ENCODE results near the gene LCN6. TPM values are rescaled to one million over a fixed set of nuclear protein-coding genes. Genes with fewer than 3 reads are reported as not detected.

Gene LCN6
- total and polyA plus RNA-seq, 9 of the 15 experiments (the other 6 are each of a cell fraction or from before 2014, with no cell fraction given): 0.10 to 0.45 (median 0.37) TPM; not detected in 5

- TF ChIP-seq, protein P1, sequence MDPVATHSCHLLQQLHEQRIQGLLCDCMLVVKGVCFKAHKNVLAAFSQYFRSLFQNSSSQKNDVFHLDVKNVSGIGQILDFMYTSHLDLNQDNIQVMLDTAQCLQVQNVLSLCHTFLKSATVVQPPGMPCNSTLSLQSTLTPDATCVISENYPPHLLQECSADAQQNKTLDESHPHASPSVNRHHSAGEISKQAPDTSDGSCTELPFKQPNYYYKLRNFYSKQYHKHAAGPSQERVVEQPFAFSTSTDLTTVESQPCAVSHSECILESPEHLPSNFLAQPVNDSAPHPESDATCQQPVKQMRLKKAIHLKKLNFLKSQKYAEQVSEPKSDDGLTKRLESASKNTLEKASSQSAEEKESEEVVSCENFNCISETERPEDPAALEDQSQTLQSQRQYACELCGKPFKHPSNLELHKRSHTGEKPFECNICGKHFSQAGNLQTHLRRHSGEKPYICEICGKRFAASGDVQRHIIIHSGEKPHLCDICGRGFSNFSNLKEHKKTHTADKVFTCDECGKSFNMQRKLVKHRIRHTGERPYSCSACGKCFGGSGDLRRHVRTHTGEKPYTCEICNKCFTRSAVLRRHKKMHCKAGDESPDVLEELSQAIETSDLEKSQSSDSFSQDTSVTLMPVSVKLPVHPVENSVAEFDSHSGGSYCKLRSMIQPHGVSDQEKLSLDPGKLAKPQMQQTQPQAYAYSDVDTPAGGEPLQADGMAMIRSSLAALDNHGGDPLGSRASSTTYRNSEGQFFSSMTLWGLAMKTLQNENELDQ (CRISPR knock-in tag; IDR thresholded peaks at IDR 0.05; ENCODE audit: borderline replicate concordance): no peak
- no peak for TF ChIP-seq POLR2B (IDR thresholded peaks at IDR 0.05; ENCODE audit: low read depth, partially characterized antibody)
- no peak for TF ChIP-seq HMG20B (CRISPR knock-in tag; IDR thresholded peaks at IDR 0.05)
- TF ChIP-seq NR2C2 (CRISPR knock-in tag; IDR thresholded peaks at IDR 0.05): no peak
- TF ChIP-seq NR2C2 (tag; IDR thresholded peaks at IDR 0.05): no peak
- TF ChIP-seq CC2D1A (IDR thresholded peaks at IDR 0.05): no peak
- TF ChIP-seq NFYB (IDR thresholded peaks at IDR 0.05; ENCODE audit: extremely low read depth, insufficient read length): no peak
Observed at GRCh38 chr9:136722969-136723356, 25.4 kb downstream of the LCN6 start (continued).

DNA sequence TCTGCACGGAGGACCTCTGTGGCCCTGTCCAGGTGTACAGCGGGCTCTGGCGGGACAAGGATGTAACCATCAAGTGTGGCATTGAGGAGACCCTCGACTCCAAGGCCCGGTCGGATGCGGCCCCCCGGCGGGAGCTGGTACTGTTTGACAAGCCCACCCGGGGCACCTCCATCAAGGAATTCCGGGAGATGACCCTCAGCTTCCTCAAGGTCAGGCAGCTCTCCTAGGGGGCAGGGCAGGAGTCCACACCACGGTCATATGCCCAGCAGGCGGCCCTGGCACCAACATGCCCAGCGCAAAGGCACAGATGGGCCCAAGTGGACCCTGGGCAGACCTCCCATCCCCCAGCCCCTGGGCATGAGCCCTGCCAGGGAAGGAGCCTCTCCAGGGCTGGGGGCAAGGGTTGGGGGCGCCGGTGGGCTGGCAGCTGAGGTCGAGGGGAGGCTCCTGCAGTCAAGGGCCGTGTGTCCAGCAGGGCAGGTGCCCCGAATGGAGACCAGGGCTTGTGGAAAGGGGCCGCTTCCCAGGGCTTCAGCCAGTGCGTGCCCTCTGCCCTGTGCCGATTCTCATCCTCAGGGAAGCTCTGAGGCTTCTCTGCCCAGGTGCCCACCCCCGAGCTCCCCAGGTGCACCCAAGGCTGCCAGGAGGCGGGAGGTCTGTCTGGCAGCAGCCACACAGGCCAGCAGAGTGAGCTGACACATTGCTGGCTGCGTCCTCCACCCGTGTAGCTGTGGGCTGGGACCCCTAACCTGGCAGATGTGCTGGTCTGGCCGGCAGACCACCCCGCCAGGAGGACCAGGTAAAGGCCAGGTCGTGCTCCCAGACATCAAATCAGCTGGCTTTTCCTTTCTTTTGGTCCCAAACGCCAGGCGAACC is 26.0 kb downstream of the LCN6 start:
- peaks cover 15 to 87% of the 10 kb centered on the region in 2 experiments; a peak in 4 of 5 replicates for H3K4me1 ChIP-seq (replicated peaks in 1 of 2; ENCODE audit: control insufficient read depth in 2 of 2, insufficient read depth in 2 of 2, low read length in 2 of 2)
- no peaks in the 10 kb centered on the region for H3K9me3 ChIP-seq (replicated peaks; ENCODE audit: control insufficient read depth, insufficient read depth, low read depth, low read length)
- CTCF ChIA-PET (ENCODE audit: low intra/inter-chr PET ratio): no interaction called here
- in situ Hi-C loops (cut with MboI) (no loop called here), intact Hi-C loops (cut with micrococcal nuclease) (no loop called here)
- no peak for DNase-seq (ENCODE audit: extremely low read depth in 1 of 4, low spot score in 3 of 4)
- no peak overlapping the region for H3K27ac ChIP-seq (ENCODE audit: extremely low read depth, low read depth, low read length)
- H3K79me2 ChIP-seq (ENCODE audit: control insufficient read depth, insufficient read depth, low read length): peaks cover 39% of the 10 kb centered on the region
- no peak overlapping the region for H3K4me2 ChIP-seq (ENCODE audit: insufficient read depth, low read length)
- POLR2A ChIA-PET: interaction anchor here (0.6 to 1.7 kb wide), 4 partner anchors 9 to 51 kb away, joined by 3 to 9 read pairs (median 4); no protein-coding TSS in a partner anchor
- peak overlapping the region in 1 of 2 experiments; percentile 82; a peak in 2 of 4 replicates for H3K9ac ChIP-seq (ENCODE audit: insufficient read depth in 1 of 2, low read depth in 2 of 2, low read length in 2 of 2)
- H3K36me3 ChIP-seq (ENCODE audit: control insufficient read depth, insufficient read depth, low read length): peaks cover 66% of the 10 kb centered on the region
- no peak for FAIRE-seq
- WGBS (ENCODE audit: insufficient coverage, low coverage, missing lambda C conversion rate): 86% methylated on average over 24 of the region's 31 CpGs
- no peak for ATAC-seq
- no TSS peak for BruUV-seq (replicated peaks)
- H2AFZ ChIP-seq (ENCODE audit: low read depth, low read length): no peak overlapping the region
- H4K20me1 ChIP-seq (replicated peaks; ENCODE audit: control insufficient read depth, insufficient read depth, low read length): peaks cover 49% of the 10 kb centered on the region
- no peak overlapping the region for H3K4me3 ChIP-seq
- no peaks in the 10 kb centered on the region for H3K27me3 ChIP-seq (ENCODE audit: control insufficient read depth in 2 of 2, insufficient read depth in 2 of 2, low read length in 2 of 2)
- H3K9me1 ChIP-seq (ENCODE audit: control insufficient read depth, insufficient read depth, low read length): no peaks in the 10 kb centered on the region
- TF ChIP-seq THRAP3 (IDR thresholded peaks at IDR 0.05; ENCODE audit: borderline replicate concordance) (no peak), NONO (IDR thresholded peaks at IDR 0.05; ENCODE audit: low read depth in 2 of 2, low read length in 1 of 2) (no peak), MYNN (IDR thresholded peaks at IDR 0.05) (no peak; the same call in 1 of the 2 replicates), MYNN (CRISPR knock-in tag; IDR thresholded peaks at IDR 0.05) (no peak), CBX5 (IDR thresholded peaks at IDR 0.05; ENCODE audit: borderline replicate concordance, low read depth) (no peak), TFE3 (CRISPR knock-in tag; IDR thresholded peaks at IDR 0.05) (no peak), ZNF212 (CRISPR knock-in tag; IDR thresholded peaks at IDR 0.05) (no peak), FUS (optimal IDR thresholded peaks at IDR 0.05; ENCODE audit: low read depth, low read length) (no peak)
- TF ChIP-seq, protein P2, sequence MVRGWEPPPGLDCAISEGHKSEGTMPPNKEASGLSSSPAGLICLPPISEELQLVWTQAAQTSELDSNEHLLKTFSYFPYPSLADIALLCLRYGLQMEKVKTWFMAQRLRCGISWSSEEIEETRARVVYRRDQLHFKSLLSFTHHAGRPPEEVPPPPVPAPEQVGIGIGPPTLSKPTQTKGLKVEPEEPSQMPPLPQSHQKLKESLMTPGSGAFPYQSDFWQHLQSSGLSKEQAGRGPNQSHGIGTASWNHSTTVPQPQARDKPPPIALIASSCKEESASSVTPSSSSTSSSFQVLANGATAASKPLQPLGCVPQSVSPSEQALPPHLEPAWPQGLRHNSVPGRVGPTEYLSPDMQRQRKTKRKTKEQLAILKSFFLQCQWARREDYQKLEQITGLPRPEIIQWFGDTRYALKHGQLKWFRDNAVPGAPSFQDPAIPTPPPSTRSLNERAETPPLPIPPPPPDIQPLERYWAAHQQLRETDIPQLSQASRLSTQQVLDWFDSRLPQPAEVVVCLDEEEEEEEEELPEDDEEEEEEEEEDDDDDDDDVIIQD (CRISPR knock-in tag; IDR thresholded peaks at IDR 0.05): no peak

Data from K562 (cell line).